Stimulated activated CD4-positive, alpha-beta T cell treated with anti-CD3 and anti-CD28 coated beads, Interleukin-1b, Interleukin-23, amount 100 ng/mL, for 48 hours (primary cell): ENCODE results near the gene SYNM.
A peak's percentile ranks its signal among the peaks of the same experiment; 100 is the strongest.

ENCODE experiments used
- DNase-seq: peaks from one replicate; pipeline ENCODE4 v3.0.0-alpha.2; 2020

The SYNM gene

DNA sequence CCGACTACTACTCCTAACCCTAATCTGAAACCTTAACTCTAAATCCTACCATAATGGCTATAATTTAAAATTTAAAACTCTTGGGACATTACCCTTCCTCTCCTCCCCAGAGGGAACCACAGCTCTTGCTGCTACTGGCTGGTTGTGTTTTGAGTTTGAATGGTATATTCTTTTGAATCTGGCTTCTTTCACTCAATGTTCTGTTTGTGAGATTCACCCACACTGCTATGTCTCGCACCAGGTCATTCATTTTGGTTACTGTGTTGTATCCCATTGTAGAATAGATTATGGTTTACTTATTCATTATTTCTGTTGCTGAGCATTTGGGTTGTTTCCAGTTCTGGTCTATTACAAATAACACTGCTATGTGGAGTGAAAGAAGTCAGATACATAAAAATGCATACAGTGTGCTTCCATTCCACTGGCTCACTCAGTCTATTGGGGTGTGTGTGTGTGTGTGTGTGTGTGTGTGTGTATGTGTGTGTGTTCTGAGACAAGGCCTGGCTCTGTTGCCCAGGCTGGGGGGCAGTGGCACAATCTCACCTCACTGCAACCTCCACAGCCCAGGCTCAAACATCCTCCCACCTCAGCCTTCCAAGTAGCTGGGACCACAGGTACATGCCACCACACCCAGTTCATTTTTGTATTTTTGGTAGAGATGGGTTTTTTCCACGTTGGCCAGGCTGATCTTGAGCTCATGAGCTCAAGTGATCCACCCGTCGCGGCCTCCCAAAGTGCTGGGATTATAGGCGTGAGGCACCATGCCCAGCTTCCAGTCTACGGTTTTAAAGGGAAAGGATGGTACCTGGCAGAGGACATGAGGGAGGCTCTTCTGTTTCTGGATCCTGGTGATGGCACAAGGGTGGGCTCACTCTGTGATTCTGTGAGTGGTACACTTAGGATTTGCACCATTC is 19.2 kb upstream of the SYNM start:
- DNase-seq: no peak

DNA sequence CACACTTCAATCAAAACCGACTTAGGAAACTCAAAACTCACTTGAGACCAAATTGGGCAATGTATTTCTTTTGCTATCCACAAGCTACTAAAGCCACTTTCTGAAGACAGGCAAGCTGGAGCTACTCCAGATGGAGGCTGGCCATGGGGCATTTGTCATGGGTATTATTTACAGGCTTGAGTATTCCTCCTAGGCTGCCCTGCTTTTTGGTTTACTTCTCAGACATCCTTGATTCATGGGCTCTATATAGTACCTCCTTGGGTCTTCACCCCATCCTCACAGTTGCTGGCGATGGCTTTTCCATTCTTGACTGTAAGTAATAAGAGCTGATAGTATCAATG is 18.6 kb upstream of the SYNM start:
- DNase-seq: no peak

DNA sequence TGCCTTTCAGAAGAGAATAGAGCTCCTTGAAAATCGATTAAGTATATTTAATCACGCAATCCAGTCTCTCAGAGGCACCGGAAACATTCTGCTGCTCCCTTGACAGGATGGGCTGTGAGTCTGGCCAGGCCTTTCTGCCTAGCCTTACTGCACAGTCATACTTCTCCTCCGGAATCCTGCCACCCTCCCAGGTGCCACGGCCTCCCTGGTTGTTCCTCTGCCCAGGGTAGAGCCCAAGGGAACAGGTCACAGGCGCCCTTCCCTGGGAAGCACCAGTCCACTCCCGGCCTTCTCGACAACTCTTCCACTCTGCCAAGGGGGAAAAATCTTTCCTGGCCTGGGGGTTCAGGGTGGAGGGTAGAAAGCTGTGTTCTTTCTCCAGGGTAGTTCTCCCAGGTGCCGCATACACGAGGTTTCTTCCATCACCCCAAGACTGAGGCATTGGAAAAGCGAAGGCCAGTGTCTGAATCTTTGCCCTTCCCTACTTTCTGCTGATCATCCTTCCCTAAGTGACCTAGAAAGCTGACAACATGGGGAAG is 17.4 kb upstream of the SYNM start:
- no peak for DNase-seq

GRCh38 chr15:99090011-99090699 is 14.7 kb upstream of the SYNM start:
- DNase-seq: no peak

DNA sequence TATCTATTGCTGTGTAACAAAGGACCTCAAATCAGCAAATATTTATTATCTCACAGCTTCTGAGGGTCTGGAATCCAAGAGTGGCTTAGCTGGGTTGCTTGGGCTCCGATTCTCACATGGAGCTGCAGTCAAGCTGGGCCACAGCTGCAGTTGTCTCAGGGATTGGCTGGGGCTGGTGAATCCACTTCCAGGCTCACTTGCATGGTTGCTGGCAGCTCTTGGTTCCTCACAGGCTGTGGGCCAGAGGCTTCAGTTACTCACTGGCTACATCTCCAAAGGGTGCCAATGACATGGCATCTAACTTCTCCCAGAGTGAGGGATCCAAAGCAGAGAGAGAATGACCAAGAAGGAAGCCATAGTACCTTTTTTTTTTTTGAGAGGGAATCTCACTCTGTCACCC is 13.9 kb upstream of the SYNM start:
- no peak for DNase-seq

DNA sequence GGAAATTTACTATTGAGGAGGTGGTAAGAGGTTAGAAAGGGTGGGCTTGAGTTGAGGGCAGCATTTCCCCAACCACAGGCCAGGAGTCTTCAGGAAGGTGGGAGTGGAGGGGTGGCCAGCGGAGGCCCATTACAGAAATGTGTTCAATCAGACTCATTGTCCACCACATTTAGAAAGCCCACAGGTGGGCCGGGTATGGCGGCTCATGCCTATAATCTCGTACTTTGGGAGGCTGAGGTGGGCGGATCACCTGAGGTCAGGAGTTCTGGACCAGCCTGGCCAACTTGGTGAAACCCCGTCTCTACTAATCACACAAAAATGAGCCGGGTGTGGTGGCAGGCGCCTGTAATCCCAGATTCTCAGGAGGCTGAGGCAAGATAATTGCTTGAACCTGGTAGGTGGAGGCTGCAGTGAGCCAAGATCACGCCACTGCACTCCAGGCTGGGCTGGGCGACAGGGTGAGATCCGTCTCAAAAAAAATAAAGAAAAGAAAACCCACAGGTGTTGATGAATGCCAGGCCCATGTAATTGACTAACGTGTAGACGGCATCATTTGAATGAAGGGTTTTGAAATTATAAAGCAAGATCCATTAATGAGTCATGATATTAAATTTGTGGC is 12.2 kb upstream of the SYNM start:
- no peak for DNase-seq

GRCh38 chr15:99095626-99096025 is 9.3 kb upstream of the SYNM start:
- DNase-seq: no peak

DNA sequence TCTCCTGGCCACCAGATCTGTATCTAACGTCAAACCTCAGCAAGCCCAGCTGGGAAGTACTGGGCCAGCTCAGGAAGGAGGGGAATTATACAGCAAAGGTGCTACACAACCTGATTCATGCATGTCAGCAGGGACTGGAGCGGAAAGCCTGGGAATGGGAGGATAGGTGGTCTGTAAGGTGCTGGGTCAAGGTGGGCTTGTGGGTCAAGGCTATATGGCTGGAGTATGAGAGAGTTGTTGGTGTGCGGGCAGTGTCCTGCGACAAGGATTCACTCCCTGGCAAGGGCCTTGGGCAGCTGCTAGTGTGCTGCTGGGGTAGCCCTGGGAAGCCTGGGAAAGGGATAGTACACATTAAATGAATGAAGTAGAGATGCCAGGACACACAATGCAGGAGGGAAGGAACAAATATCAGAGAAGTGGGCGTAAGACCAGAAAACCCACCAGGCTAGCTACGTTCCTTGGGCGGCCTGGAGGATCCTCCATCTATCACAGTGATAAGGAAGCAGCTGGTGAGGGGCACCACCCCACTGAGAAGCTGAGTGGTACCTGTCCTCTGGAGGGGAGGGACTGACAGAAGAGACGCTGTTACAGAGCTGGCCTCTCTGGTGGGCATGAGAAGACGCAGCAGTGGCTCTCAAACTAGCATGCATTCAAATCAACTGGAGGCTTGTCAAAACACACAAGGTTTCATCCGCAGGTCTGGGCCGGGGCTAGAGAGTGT is 8.5 kb upstream of the SYNM start:
- no peak for DNase-seq

GRCh38 chr15:99096894-99097426 is 7.9 kb upstream of the SYNM start:
- no peak for DNase-seq

GRCh38 chr15:99097441-99098410 is 7.2 kb upstream of the SYNM start:
- no peak for DNase-seq

DNA sequence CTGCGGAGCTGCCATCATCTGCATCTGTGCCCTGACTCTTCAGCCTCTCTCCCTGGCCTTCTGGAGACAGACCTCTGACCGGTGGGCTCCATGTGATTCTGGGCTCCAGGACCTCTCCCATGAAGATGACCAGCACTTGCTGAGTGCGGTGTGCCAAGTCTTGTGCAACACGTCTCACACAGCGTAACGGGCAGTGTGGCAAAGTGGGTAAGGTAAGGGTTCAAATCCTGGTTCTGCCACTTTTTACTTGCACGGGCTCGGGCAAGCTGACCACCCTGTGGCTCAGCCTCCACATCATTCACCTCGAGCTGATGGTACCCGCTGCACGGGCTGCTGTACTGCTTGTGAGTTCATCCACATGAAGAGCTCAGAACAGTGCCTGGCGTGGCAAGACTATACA is 6.5 kb upstream of the SYNM start:
- DNase-seq: no peak

GRCh38 chr15:99098991-99099390 is 5.9 kb upstream of the SYNM start:
- no peak for DNase-seq

DNA sequence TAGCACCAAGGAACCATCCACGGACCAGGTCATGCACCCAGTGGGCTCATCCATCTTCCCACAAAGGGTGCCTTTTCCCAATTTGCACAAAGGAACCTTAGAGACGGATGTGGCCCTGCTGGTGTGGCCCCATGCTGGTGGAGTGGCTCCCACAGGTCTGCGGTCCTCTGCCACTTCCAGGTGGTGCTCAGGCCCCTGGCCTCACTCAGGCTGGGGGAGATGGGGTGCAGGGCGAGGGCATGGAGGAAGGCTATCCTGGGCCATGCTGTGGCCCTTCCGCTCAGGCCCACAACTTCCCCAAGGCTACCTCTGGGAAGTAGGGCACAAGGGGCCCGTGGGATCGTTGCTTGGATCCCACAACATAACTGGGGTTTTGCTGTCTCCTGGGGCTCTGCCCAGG is 5.2 kb upstream of the SYNM start:
- no peak for DNase-seq

- peak; percentile 33 for DNase-seq
Measured at GRCh38 chr15:99100245-99101173, 4.4 kb upstream of the SYNM start.

- no peak for DNase-seq
Measured at GRCh38 chr15:99101501-99101900, 3.4 kb upstream of the SYNM start.

- no peak for DNase-seq
Measured at GRCh38 chr15:99102332-99103235, 2.3 kb upstream of the SYNM start.

DNA sequence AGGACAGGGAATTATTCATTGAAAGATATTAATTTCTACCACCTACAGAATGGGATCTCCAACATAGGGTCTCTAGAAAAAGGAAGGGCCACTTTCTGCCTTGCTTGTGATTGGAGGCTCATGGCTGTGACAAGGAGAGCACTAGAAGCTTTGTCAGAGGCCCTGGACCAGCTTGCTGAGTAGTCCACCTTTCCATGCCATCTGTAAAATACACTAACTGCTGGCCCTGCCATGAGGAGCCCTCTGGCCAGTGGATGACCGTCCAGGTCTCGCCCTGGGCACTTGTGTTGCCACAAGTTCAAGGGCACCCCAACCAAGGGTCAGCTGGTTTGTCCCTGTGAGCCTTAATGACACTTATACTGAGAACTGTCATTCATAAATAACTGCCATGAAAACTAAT is 1.6 kb upstream of the SYNM start:
- DNase-seq: no peak

- peak; percentile 45 for DNase-seq
Measured at GRCh38 chr15:99105514-99106341, 848 bp downstream of the SYNM start.
